SK-MEL-5 (cell line): ENCODE data around the gene CAPN11. TPM values are rescaled to one million over a fixed set of nuclear protein-coding genes. Genes with fewer than 3 reads are reported as not detected.
"Not testable (repeated sequence)": the region's sequence is repeated elsewhere in the genome, so short reads cannot be mapped to it uniquely, and the experiment has no call there.

Experiments used
- DNase-seq: peaks from one replicate; pipeline ENCODE4 v3.0.0-alpha.2; 2016; ENCODE audit warnings: low read depth, low spot score
- in situ Hi-C: cut with HindIII; loops from 2 replicates; pipeline ENCODE4 v1.10.0; 2016; ENCODE audit warnings: low sequenced_read_pairs, high pct_unique_total_duplicates, low pct_unique_long_range_greater_than_20kb
- total RNA-seq: library from RNA; depleted of rRNA; stranded (reverse); fragments of >200 nt; shearing (Covaris generic); gene quantifications from 2 replicates; pipeline ENCODE4 v1.2.3, GENCODE V29; 2014

Gene CAPN11
- total RNA-seq, 1 experiment from 2014 or later, result not detected

DNA sequence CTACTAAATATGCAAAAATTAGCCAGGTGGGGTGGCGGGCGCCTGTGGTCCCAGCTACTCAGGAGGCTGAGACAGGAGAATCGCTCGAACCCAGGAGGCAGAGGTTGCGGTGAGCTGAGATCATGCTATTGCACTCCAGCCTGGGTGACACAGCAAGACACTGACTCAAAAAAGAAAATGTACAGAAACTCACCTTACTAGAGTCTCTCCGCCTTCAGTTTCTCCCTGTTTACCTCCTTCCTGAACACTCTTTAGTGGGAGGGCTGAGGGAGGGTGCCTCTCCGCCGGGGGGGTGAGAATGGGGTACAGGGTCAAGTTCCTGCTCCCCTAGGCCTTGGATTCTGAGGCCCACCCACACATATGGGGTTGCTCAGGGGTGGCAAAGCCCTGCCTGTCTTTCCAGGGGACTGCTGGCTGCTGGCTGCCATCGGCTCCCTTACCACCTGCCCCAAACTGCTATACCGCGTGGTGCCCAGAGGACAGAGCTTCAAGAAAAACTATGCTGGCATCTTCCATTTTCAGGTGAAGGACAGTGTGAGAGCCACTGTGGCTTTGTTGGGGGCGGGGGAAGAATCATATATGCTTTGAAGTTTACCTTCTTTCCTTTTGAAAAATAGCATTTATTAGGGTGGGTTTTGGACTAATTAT, 13.4 kb downstream of the CAPN11 start:
- in situ Hi-C loops, result no loop called here
- DNase-seq, result no peak

DNA sequence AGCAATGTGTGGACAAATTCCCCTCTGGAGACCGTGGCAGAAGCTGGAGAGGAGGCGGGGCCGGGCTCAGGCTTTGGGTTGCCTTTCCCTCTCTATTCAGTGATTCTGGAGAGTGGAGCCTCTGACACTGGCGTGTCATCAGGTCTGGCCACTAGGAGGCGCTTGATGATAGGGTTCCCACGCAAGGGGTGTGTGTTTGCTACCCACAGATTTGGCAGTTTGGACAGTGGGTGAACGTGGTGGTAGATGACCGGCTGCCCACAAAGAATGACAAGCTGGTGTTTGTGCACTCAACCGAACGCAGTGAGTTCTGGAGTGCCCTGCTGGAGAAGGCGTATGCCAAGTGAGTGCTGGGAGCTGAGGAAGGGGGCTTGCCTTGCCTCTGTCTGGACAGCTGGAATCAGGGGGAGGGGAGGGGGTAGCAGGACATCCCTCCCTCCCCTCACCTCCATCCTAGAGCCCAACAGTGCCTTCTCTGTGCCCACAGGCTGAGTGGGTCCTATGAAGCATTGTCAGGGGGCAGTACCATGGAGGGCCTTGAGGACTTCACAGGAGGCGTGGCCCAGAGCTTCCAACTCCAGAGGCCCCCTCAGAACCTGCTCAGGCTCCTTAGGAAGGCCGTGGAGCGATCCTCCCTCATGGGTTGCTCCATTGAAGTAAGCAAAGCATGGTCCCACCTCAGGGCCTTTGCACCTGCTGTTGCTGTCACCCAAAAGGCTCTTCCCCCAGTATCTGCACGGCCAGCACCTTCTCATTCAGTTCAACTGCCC, 14.3 kb downstream of the CAPN11 start:
- peak; percentile 86 for DNase-seq
- in situ Hi-C loops, result no loop called here

DNA sequence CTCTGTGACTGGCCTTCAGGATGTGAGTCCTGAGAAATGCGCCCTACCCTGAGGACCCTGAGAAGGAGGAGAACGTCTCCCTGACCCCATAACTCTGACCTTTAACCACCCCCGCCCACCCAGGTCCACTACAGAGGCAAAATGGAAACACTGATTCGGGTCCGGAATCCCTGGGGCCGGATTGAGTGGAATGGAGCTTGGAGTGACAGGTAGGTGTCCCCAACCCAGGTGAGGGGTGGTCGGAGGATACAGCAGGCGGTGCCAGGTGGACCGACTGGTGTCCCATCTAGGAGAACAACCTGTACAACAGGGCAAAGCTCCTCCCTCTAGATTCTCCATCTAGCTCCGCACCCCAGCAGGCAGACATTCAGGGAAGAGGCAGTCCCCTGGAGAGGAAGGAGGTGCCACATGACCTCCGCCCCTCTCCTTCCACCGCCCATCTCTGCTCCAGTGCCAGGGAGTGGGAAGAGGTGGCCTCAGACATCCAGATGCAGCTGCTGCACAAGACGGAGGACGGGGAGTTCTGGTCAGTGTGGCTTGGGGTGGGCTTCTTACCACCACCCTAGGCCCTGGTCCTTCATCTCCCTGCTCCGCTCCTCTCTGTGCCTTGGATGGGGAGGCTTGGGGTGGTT, 17.6 kb downstream of the CAPN11 start:
- in situ Hi-C loops, result no loop called here
- DNase-seq, result no peak

- DNase-seq, result no peak
- in situ Hi-C loops, result no loop called here
Observed at GRCh38 chr6:44176762-44177509, 18.3 kb downstream of the CAPN11 start.

DNA sequence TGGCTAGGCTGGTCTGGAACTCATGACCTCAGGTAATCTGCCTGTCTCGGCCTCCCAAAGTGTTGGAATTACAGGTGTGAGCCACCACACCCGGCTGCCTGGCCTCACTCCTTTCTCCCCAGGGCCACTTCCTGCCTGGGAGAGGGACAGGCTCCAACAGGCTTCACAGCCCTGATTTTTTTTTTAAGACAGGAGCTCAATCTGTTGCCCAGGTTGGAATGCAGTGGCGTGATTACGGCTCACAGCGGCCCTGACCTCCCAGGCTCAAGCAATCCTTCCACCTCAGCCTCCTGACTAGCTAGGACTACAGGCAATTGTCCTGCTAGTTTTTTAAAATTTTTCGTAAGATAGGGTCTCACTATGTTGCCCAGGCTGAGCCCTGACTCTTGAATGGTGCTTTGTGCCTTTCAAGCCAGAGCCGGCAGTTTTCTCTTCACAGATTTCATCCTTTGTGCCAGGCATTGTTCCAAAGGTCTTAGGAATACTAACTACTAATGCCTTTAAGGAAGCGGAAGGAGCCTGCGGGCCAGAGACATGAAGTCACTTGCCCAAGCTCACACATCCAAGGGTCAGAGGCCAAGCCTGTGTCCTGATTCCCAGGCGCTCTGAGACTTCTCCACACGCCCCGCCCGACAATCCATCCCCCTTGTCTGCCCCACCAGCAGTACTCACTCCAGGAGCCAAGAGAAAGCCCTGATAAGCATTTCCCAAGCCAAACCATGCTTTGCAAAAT, 19.2 kb downstream of the CAPN11 start:
- no peak for DNase-seq
- in situ Hi-C loops, result no loop called here

DNA sequence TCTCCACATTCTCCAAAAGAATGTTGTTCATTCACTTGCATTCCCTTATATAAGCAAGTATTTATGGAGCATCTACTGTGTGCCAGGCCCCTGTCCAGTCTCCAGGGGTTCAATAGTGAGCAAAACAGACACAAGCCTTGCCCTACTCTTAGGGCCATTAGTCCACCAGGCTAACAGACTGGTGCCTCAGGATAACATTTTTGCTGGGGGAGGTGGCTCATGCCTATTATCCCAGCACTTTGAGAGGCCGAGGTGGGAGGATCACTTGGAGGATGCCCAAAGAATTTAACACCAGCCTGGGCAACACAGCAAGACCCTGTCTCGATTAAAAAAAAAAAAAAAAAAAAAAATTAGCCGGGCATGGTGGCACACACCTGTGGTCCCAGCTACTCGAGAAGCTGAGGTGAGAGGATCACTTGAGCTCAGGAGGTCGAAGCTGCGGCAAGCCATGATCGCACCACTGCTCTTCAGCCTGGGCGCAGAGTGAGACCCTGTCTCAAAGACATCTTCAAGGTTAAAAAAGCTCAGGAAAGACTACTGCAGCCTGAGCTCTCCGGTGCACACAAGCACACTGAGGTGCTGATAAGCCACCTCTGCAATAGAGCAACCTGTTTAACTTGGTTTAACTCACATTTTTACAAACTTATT, 19.9 kb downstream of the CAPN11 start:
- no peak for DNase-seq
- in situ Hi-C loops, result no loop called here

GRCh38 chr6:44179072-44179536, 20.5 kb downstream of the CAPN11 start:
- in situ Hi-C loops, result no loop called here

DNA sequence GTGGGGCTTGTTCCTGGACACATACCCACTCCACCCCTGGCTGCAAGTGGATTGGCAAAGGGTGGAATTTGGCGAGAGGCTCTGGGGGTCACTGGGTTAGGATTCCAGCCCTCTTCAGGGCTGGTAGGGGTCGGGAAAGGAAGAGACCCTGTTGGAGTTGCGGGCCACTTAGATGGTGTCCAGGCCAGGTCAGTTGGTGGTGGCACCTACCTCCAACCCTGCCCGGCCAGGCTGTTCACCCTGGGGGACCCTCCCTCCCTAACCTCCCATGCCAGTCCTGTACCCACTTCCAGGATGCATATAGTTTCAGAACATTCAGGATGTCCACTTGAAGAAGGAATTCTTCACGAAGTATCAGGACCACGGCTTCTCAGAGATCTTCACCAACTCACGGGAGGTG, 21.0 kb downstream of the CAPN11 start:
- DNase-seq, result no peak
- in situ Hi-C loops, result no loop called here

More at GRCh38 chr6:44179072-44179536, 20.5 kb downstream of the CAPN11 start:
- no peak for DNase-seq

GRCh38 chr6:44180406-44180805, 21.8 kb downstream of the CAPN11 start:
- no peak for DNase-seq
- in situ Hi-C loops, result no loop called here

- in situ Hi-C loops, result no loop called here
- DNase-seq, result no peak
Observed at GRCh38 chr6:44180886-44181285, 22.3 kb downstream of the CAPN11 start.

DNA sequence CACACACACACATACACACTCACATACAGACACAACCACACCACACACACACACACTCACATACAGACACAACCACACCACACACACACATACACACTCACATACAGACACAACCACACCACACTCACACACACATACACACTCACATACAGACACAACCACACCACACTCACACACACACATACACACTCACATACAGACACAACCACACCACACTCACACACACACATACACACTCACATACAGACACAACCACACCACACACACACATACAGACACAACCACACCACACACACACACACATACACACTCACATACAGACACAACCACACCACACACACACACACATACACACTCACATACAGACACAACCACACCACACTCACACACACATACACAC, 23.2 kb downstream of the CAPN11 start:
- in situ Hi-C loops, DNase-seq: not testable (repeated sequence)

DNA sequence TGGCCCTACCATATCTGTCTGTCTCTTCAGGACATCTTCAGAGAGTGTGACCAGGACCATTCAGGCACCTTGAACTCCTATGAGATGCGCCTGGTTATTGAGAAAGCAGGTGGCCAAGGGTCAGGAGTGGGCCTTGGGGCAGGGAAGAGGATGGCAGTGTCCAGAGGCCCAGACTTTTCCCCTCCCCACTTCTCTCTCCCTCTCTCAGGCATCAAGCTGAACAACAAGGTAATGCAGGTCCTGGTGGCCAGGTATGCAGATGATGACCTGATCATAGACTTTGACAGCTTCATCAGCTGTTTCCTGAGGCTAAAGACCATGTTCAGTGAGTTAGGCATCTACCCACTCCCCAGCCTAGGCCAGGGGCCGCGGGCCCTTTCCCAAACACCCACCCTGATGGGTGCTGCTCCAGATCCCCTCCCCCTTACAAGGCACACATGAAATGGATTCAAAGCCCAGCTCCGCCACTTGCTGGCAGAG, 24.3 kb downstream of the CAPN11 start:
- in situ Hi-C loops, result no loop called here
- DNase-seq, result no peak

DNA sequence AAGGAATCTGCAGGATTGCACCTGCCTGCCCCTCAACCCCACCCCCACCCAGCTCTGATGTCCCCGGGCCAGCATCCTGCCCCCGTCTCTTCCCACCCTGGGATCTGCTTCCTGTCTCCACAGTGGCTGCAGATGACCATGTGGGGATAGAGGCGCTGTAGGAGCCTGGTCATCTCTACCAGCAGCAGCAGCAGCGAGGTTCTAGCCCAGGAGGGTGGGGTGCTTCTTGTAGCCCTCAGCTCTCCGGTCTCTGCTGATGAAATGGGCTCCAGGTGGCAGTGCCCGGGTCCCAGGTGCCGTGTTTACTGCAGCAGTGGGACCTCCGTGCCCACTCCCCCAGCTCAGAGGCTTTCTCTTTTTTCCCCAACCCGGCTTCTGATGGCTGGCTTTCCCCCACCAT, 25.2 kb downstream of the CAPN11 start:
- in situ Hi-C loops, result no loop called here

DNA sequence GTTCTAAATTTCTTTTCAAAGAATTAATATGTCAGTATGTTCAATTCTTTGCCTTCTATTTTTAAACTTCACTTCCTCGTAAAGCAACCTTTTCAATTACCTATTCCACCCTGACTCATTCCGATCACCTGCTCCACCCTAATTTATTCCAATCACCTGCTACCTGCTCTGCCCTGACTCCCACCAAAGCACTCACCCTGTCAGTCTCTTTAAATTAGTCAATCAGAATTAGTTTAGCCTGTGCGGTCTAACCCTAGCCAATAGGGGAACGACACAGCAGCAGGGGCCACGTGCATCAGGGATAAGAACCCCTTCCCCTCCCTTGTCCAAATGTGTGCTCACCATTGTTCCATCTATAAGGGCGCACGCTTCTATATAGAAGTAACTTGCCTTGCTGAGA, 26.7 kb downstream of the CAPN11 start:
- in situ Hi-C loops, result not testable (repeated sequence)

More for the DNA sequence above, 25.2 kb downstream of the CAPN11 start:
- no peak for DNase-seq

DNA sequence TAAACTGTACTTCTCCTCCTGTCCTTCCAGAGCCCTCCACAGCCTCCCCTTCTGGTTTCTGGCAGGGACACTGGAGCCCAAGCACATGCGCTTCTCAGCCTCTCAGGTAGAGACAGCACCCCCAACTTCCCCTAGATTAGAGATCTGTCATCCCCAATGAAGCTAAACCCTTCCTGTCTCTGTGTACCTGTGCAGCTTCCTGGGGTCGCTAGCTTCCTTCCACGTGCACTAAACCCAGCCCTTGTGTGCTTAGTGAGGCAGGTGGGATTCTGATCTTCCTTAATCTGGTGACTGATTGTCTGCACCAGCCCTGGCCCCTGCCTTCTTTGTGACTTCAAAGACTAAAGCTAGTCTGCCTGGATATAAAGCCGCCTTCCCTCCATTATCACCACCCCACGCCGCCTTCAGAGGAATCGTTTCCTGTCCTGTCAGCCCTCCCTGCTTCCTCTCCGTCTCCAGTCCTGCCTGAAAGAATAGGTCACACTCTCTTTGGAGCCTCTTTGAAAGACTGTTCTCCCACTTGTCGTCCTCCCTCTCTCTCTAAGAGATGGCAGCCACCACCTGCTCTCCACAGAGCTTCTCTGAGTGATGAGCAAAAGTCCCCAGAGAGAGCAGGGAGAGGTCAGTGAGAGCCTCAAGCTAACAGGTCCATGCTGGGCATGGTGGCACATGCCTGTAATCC, 27.5 kb downstream of the CAPN11 start:
- DNase-seq, result no peak
- in situ Hi-C loops, result no loop called here

More for the DNA sequence above, 26.7 kb downstream of the CAPN11 start:
- not testable (repeated sequence) for DNase-seq

GRCh38 chr6:44186635-44187025, 28.0 kb downstream of the CAPN11 start:
- in situ Hi-C loops, result no loop called here
- DNase-seq, result no peak
